ENCODE measurements around the gene PSMB7.

Gene PSMB7

GRCh38 chr9:124356745-124357390 is 58.4 kb downstream of the PSMB7 start:
- no peak for TF ChIP-seq CTCF (IDR thresholded peaks at IDR 0.05; ENCODE audit: low read depth, low read length)
- DNase-seq (ENCODE audit: extremely low read depth, low read depth), result no peak

- no peak for TF ChIP-seq CTCF (IDR thresholded peaks at IDR 0.05; ENCODE audit: low read depth, low read length)
- DNase-seq (ENCODE audit: extremely low read depth, low read depth), result no peak
These were observed 59.1 kb downstream of the PSMB7 start for GRCh38 chr9:124355941-124356744.

- TF ChIP-seq CTCF (IDR thresholded peaks at IDR 0.05; ENCODE audit: low read depth, low read length), result no peak
- DNase-seq (ENCODE audit: extremely low read depth, low read depth), result no peak
These were observed 60.0 kb downstream of the PSMB7 start for GRCh38 chr9:124355039-124355940.

- TF ChIP-seq CTCF (IDR thresholded peaks at IDR 0.05; ENCODE audit: low read depth, low read length), result no peak
- no peak for DNase-seq (ENCODE audit: extremely low read depth, low read depth)
These were observed 60.8 kb downstream of the PSMB7 start for GRCh38 chr9:124354346-124355038.

GRCh38 chr9:124353811-124354274 is 61.4 kb downstream of the PSMB7 start:
- TF ChIP-seq CTCF (IDR thresholded peaks at IDR 0.05; ENCODE audit: low read depth, low read length), result no peak
- peak; percentile 51 for DNase-seq (ENCODE audit: extremely low read depth, low read depth)

GRCh38 chr9:124353166-124353768 is 62.0 kb downstream of the PSMB7 start:
- DNase-seq (ENCODE audit: extremely low read depth, low read depth), result no peak
- TF ChIP-seq CTCF (IDR thresholded peaks at IDR 0.05; ENCODE audit: low read depth, low read length), result no peak

Measured in AG09319 (cell line).